ENCODE measurements around the gene ENPP1. TPM values are rescaled to one million over a fixed set of nuclear protein-coding genes. Genes with fewer than 3 reads are reported as not detected.
"Not testable (repeated sequence)": the region's sequence is repeated elsewhere in the genome, so short reads cannot be mapped to it uniquely, and the experiment has no call there.

The ENPP1 gene
- total RNA-seq, 1 donor from 2014 or later, result 0.41 TPM

GRCh38 chr6:131910219-131910589 is 102.4 kb downstream of the ENPP1 start:
- DNase-seq (ENCODE audit: low spot score in 2 of 2), result no peak
- no peak for FAIRE-seq

- no peak for DNase-seq (ENCODE audit: low spot score in 2 of 2)
- FAIRE-seq, result no peak
These were observed 103.1 kb downstream of the ENPP1 start for GRCh38 chr6:131910956-131911355.

GRCh38 chr6:131911951-131912350 is 104.1 kb downstream of the ENPP1 start:
- no peak for DNase-seq (ENCODE audit: low spot score in 2 of 2)
- FAIRE-seq, result no peak

GRCh38 chr6:131914234-131914633 is 106.4 kb downstream of the ENPP1 start:
- no peak for DNase-seq (ENCODE audit: low spot score in 2 of 2)
- FAIRE-seq, result no peak

- FAIRE-seq (no peak), DNase-seq (ENCODE audit: low spot score in 2 of 2) (peak; percentile 19 to 51)
These were observed 107.3 kb downstream of the ENPP1 start for GRCh38 chr6:131914967-131915751.

GRCh38 chr6:131916091-131916796 is 108.4 kb downstream of the ENPP1 start:
- DNase-seq (ENCODE audit: low spot score in 2 of 2); FAIRE-seq: not testable (repeated sequence)

- no peak for DNase-seq (ENCODE audit: low spot score in 2 of 2)
- FAIRE-seq, result no peak
These were observed 109.0 kb downstream of the ENPP1 start for GRCh38 chr6:131916847-131917246.

GRCh38 chr6:131917318-131917717 is 109.5 kb downstream of the ENPP1 start:
- DNase-seq (ENCODE audit: low spot score in 2 of 2), result no peak
- no peak for FAIRE-seq

- no peak for FAIRE-seq
- DNase-seq (ENCODE audit: low spot score in 2 of 2), result no peak
These were observed 110.2 kb downstream of the ENPP1 start for GRCh38 chr6:131917763-131918649.

GRCh38 chr6:131918650-131919355 is 111.0 kb downstream of the ENPP1 start:
- FAIRE-seq (no peak), DNase-seq (ENCODE audit: low spot score in 2 of 2) (no peak)

- DNase-seq (ENCODE audit: low spot score in 2 of 2) (no peak), FAIRE-seq (no peak)
These were observed 112.8 kb downstream of the ENPP1 start for GRCh38 chr6:131920656-131921055.

- no peak for FAIRE-seq
- no peak for DNase-seq (ENCODE audit: low spot score in 2 of 2)
These were observed 115.5 kb downstream of the ENPP1 start for GRCh38 chr6:131923356-131923755.

- DNase-seq (ENCODE audit: low spot score in 2 of 2), result peak in 1 of 2 donors; percentile 53
These were observed 117.2 kb downstream of the ENPP1 start for GRCh38 chr6:131924881-131925474.

GRCh38 chr6:131929264-131929663 is 121.4 kb downstream of the ENPP1 start:
- no peak for FAIRE-seq
- no peak for DNase-seq (ENCODE audit: low spot score in 2 of 2)

More at GRCh38 chr6:131924881-131925474, 117.2 kb downstream of the ENPP1 start:
- FAIRE-seq, result peak; percentile 68

GRCh38 chr6:131929976-131930375 is 122.2 kb downstream of the ENPP1 start:
- DNase-seq (ENCODE audit: low spot score in 2 of 2) (no peak), FAIRE-seq (no peak)

- DNase-seq (ENCODE audit: low spot score in 2 of 2), result no peak
- FAIRE-seq, result no peak
These were observed 123.4 kb downstream of the ENPP1 start for GRCh38 chr6:131931063-131931750.

GRCh38 chr6:131936156-131936555 is 128.3 kb downstream of the ENPP1 start:
- FAIRE-seq (no peak), DNase-seq (ENCODE audit: low spot score in 2 of 2) (no peak)

- FAIRE-seq, result no peak
These were observed 129.4 kb downstream of the ENPP1 start for GRCh38 chr6:131937226-131937625.

More at GRCh38 chr6:131937226-131937625, 129.4 kb downstream of the ENPP1 start:
- no peak for DNase-seq (ENCODE audit: low spot score in 2 of 2)

All from frontal cortex (tissue), 4 donors.